Measurements from ENCODE around the gene OBSCN. TPM values are rescaled to one million over a fixed set of nuclear protein-coding genes. Genes with fewer than 3 reads are reported as not detected.

The OBSCN gene
- total and polyA plus RNA-seq, 12 donors = 0.90 to 18.0 (median 5.9) TPM

DNA sequence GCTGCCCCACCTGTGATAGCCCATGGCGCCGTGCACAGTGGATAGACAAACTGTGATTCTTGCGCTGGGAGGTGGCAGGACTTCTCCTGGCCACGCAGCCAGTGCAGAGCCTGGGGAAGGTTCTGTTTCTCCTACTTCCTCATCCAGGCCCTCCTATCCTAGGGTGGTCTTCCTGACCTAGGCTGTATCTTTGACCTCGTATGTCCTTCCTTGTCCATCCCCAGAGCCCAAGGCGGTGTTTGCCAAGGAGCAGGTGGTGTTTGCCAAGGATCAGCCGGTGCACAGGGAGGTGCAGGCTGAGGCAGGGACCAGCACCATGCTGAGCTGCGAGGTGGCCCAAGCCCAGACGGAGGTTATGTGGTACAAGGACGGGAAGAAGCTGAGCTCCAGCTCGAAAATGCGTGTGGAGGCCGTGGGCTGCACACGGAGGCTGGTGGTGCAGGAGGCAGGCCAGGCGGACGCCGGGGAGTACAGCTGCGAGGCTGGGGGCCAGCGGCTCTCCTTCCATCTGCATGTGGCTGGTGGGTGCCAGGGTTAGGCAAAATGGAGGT, 63.9 kb downstream of the OBSCN start:
- Histone ChIP-seq H3K27ac (no peak overlapping the region), H3K36me3 (replicated peaks in 1 of 2) (no peaks in the 10 kb centered on the region), H3K27me3 (no peaks in the 10 kb centered on the region), H3K4me1 (replicated peaks in 1 of 2) (peaks cover 6 to 10% of the 10 kb centered on the region in 2 donors), H3K9me3 (replicated peaks in 1 of 3) (no peaks in the 10 kb centered on the region), H3K4me3 (no peak overlapping the region)
- intact Hi-C loops (cut with DNase I) = no loop called here
- TF ChIP-seq POLR2A (IDR thresholded peaks at IDR 0.05) = no peak
- TF ChIP-seq, protein P1, sequence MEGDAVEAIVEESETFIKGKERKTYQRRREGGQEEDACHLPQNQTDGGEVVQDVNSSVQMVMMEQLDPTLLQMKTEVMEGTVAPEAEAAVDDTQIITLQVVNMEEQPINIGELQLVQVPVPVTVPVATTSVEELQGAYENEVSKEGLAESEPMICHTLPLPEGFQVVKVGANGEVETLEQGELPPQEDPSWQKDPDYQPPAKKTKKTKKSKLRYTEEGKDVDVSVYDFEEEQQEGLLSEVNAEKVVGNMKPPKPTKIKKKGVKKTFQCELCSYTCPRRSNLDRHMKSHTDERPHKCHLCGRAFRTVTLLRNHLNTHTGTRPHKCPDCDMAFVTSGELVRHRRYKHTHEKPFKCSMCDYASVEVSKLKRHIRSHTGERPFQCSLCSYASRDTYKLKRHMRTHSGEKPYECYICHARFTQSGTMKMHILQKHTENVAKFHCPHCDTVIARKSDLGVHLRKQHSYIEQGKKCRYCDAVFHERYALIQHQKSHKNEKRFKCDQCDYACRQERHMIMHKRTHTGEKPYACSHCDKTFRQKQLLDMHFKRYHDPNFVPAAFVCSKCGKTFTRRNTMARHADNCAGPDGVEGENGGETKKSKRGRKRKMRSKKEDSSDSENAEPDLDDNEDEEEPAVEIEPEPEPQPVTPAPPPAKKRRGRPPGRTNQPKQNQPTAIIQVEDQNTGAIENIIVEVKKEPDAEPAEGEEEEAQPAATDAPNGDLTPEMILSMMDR (IDR thresholded peaks at IDR 0.05) = no peak
- DNase-seq = peak in 1 of 7 donors; percentile 42
- 90 to 98% (median 93%) methylated on average over 12 to 19 of the region's 19 CpGs for WGBS, 4 donors

DNA sequence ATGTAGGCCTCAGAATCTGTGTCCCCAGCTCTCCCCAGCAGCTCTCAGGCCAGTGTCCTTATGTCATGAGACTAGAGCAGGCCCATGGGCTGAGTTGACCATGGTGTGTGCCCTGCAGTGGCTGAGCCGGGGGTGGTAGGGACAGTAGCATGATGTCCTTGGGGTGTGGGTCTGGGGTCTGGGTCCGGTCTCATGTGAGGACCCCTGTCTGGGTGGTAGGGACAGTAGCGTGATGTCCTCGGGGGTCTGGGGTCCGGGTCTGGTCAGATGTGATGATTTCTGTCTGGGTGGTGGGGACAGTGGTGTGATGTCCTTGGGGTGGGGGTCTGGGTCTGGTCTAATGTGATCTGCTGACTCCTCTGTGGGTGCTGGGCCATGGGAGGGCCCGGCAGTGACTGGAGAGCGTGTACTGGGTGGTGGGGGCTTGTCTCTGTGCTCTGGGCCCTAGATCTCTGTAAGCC, 64.5 kb downstream of the OBSCN start:
- DNase-seq = peak in 1 of 7 donors; percentile 44
- intact Hi-C loops (cut with DNase I) = no loop called here

DNA sequence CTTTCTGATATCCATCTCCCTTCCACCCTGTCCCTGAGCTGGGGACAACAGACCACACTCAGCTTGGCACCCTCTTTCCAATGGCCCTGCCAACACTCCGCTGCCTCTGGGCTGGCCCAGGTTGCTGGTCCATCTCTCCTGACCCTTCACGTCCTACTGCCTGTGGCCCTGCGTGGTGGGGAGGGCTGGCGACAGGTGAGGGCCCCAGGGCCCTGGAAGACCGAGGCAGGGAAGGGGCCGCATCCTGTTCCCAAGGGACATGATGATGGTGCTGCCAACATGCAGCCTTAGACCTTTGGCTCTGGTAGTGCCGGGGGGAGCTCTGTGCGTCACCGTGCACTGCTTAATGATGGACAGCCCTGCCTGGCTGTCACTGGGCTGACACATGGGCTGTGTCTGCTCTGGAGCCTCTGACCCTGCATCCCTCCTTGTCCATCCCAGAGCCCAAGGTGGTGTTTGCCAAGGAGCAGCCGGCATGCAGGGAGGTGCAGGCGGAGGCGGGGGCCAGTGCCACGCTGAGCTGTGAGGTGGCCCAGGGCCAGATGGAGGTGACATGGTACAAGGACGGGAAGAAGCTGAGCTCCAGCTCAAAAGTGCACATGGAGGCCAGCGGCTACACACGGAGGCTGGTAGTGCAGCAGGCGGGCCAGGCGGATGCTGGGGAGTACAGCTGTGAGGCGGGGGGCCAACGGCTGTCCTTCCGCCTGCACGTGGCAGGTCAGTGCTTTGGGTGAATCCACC, 65.2 kb downstream of the OBSCN start:
- 96 to 99% (median 97%) methylated on average over 13 to 22 of the region's 22 CpGs for WGBS, 4 donors
- Histone ChIP-seq H3K4me3 (no peak overlapping the region), H3K27me3 (no peaks in the 10 kb centered on the region), H3K36me3 (replicated peaks in 1 of 2) (no peaks in the 10 kb centered on the region), H3K4me1 (replicated peaks in 1 of 2) (peaks cover 6 to 10% of the 10 kb centered on the region in 2 donors), H3K27ac (no peak overlapping the region), H3K9me3 (replicated peaks in 1 of 3) (no peaks in the 10 kb centered on the region)
- DNase-seq = peak in 1 of 7 donors; percentile 33
- TF ChIP-seq, protein P1 (IDR thresholded peaks at IDR 0.05) = no peak
- TF ChIP-seq POLR2A (IDR thresholded peaks at IDR 0.05) = no peak
- intact Hi-C loops (cut with DNase I) = no loop called here

More for the DNA sequence above, 64.5 kb downstream of the OBSCN start:
- no peaks in the 10 kb centered on the region for H3K9me3 ChIP-seq (replicated peaks in 1 of 3)
- no peak overlapping the region for H3K27ac ChIP-seq
- H3K27me3 ChIP-seq = no peaks in the 10 kb centered on the region
- H3K4me1 ChIP-seq (replicated peaks in 1 of 2) = peaks cover 6 to 10% of the 10 kb centered on the region in 2 donors
- no peaks in the 10 kb centered on the region for H3K36me3 ChIP-seq (replicated peaks in 1 of 2)
- 91 to 100% (median 92%) methylated on average over 3 to 7 of the region's 7 CpGs for WGBS, 4 donors
- TF ChIP-seq, protein P1 (IDR thresholded peaks at IDR 0.05) = no peak
- no peak for TF ChIP-seq POLR2A (IDR thresholded peaks at IDR 0.05)
- no peak overlapping the region for H3K4me3 ChIP-seq

DNA sequence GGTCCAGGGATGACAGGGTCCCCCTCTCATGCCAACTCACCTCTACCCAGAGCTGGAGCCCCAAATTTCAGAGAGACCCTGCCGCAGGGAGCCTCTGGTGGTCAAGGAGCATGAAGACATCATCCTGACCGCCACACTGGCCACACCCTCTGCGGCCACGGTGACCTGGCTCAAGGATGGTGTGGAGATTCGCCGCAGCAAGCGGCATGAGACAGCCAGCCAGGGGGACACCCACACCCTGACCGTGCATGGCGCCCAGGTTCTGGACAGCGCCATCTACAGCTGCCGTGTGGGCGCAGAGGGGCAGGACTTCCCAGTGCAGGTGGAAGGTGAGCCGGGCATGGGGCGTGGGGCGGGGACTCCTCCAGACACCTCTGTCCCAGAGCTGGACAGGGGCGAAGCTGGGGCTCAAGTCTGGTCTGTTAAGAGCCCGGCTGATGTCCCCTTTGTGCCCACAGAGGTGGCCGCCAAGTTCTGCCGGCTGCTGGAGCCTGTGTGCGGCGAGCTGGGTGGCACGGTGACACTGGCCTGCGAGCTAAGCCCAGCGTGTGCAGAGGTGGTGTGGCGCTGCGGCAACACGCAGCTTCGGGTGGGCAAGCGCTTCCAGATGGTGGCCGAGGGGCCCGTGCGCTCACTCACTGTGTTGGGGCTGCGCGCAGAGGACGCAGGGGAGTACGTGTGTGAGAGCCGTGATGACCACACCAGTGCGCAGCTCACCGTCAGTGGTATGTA, 66.0 kb downstream of the OBSCN start:
- no peaks in the 10 kb centered on the region for H3K9me3 ChIP-seq (replicated peaks in 1 of 3)
- H3K27me3 ChIP-seq = no peaks in the 10 kb centered on the region
- 93 to 97% (median 96%) methylated on average over 22 to 39 of the region's 39 CpGs for WGBS, 4 donors
- intact Hi-C loops (cut with DNase I) = no loop called here
- H3K36me3 ChIP-seq (replicated peaks in 1 of 2) = no peaks in the 10 kb centered on the region
- H3K4me3 ChIP-seq = no peak overlapping the region
- peaks cover 6 to 10% of the 10 kb centered on the region in 2 donors for H3K4me1 ChIP-seq (replicated peaks in 1 of 2)
- DNase-seq = peak in 1 of 7 donors; percentile 10
- TF ChIP-seq, protein P1 (IDR thresholded peaks at IDR 0.05) = no peak
- TF ChIP-seq POLR2A (IDR thresholded peaks at IDR 0.05) = no peak
- H3K27ac ChIP-seq = no peak overlapping the region

Data from adrenal gland (tissue), 12 donors.